NT2/D1 (cell line): ENCODE results near the gene NOTCH3.

ENCODE experiments used
- SUZ12 ChIP-seq: IDR thresholded peaks from 2 replicates; pipeline ENCODE4 v1.6.1; 2011; ENCODE audit not compliant: insufficient read length, insufficient read depth; ENCODE audit errors: extremely low read depth
- YY1 ChIP-seq: IDR thresholded peaks from 2 replicates; pipeline ENCODE4 v1.6.1; 2011; ENCODE audit not compliant: insufficient read length, insufficient read depth
- ZNF274 ChIP-seq: IDR thresholded peaks from 2 replicates; pipeline ENCODE4 v1.6.1; 2011; ENCODE audit warnings: mild to moderate bottlenecking, low read depth, low read length

DNA sequence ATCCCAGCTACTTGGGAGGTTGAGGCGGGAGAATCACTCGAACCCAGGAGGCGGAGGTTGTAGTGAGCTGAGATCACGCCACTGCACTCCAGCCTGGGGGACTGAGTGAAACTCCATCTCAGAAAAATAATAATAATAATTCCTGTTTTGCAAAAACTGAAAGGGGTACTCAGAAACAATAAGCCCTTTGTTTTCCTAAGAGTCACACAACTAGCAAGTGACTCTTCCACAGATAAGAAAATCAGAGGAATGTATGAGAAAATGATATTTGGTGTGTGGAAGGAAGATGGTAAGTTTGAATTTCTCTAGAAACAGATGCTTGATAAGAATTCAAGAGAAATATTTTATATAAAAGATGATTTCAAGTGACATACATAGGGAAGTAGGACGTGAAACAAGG, 58.5 kb downstream of the NOTCH3 start:
- TF ChIP-seq SUZ12, result no peak
- no peak for TF ChIP-seq YY1
- TF ChIP-seq ZNF274, result no peak
